ENCODE measurements around the gene GREB1L. TPM values are rescaled to one million over a fixed set of nuclear protein-coding genes. Genes with fewer than 3 reads are reported as not detected.

Gene GREB1L
- total and polyA plus RNA-seq, 2 of the 13 experiments (the other 11 are each of a cell fraction or from before 2014, with no cell fraction given), result 0.17 to 0.66 TPM

- TF ChIP-seq ZBTB26 (CRISPR knock-in tag; IDR thresholded peaks at IDR 0.05; ENCODE audit: borderline replicate concordance), result no peak
Observed at GRCh38 chr18:21254576-21254975, 12.5 kb downstream of the GREB1L start (continued).

- DNase-seq (ENCODE audit: low spot score) (no peak), FAIRE-seq (no peak), ATAC-seq (no peak)
- intact Hi-C loops (cut with micrococcal nuclease; ENCODE audit: unreplicated experiment), result no loop called here
- Histone ChIP-seq H3K4me1 (ENCODE audit: insufficient read depth, low read length) (peaks cover 15% of the 10 kb centered on the region; the same call in 1 of the 2 replicates), H2AFZ (ENCODE audit: low read length) (no peak overlapping the region), H3K9me3 (ENCODE audit: low read length) (no peaks in the 10 kb centered on the region), H3K4me3 (replicated peaks in 1 of 3; ENCODE audit: insufficient read depth in 1 of 3, low read depth in 2 of 3, low read length in 3 of 3) (no peak overlapping the region), H3K79me2 (ENCODE audit: insufficient read depth, low read length) (no peaks in the 10 kb centered on the region), H3K4me2 (ENCODE audit: low read depth, low read length) (no peak overlapping the region), H3K27ac (ENCODE audit: extremely low read length, insufficient read depth, low read length) (no peak overlapping the region), H4K20me1 (ENCODE audit: insufficient read depth, low read length) (no peaks in the 10 kb centered on the region), H3K9ac (ENCODE audit: insufficient read depth, low read depth, low read length) (no peak overlapping the region), H3K36me3 (replicated peaks in 1 of 2; ENCODE audit: control insufficient read depth in 1 of 2, insufficient read depth in 2 of 2, low read length in 2 of 2) (no peaks in the 10 kb centered on the region), H3K27me3 (ENCODE audit: control insufficient read depth in 1 of 2, insufficient read depth in 2 of 2, low read length in 2 of 2) (no peaks in the 10 kb centered on the region)
- POLR2A ChIA-PET, result no interaction called here
- WGBS (ENCODE audit: low lambda C conversion rate), result 73% methylated on average over 3 of the region's 3 CpGs
- CTCF ChIA-PET (ENCODE audit: low intra/inter-chr PET ratio, low total read pairs), result no interaction called here
- in situ Hi-C loops (cut with HindIII; ENCODE audit: extremely low pct_ligation_motif_present, low pct_unique_long_range_greater_than_20kb), result loop anchor here (25.0 kb wide), 1 partner anchor 93 kb away; no protein-coding TSS in a partner anchor
- BruUV-seq (replicated peaks), result no TSS peak
- TF ChIP-seq MBD4 (IDR thresholded peaks at IDR 0.05; ENCODE audit: borderline replicate concordance, low read length), result no peak
- no peak for TF ChIP-seq SP4 (CRISPR knock-in tag; IDR thresholded peaks at IDR 0.05)
- TF ChIP-seq ZNF776 (CRISPR knock-in tag; IDR thresholded peaks at IDR 0.05), result no peak
- TF ChIP-seq BCL6 (CRISPR knock-in tag; IDR thresholded peaks at IDR 0.05), result no peak
- TF ChIP-seq ZMYM4 (CRISPR knock-in tag; IDR thresholded peaks at IDR 0.05), result no peak
- no peak for TF ChIP-seq RXRA (CRISPR knock-in tag; IDR thresholded peaks at IDR 0.05)
- no peak for TF ChIP-seq ZNF740 (CRISPR knock-in tag; IDR thresholded peaks at IDR 0.05)
- no peak for TF ChIP-seq ZFP37 (CRISPR knock-in tag; IDR thresholded peaks at IDR 0.05; ENCODE audit: borderline replicate concordance)
- no peak for TF ChIP-seq CENPX (CRISPR knock-in tag; IDR thresholded peaks at IDR 0.05)
- TF ChIP-seq ZNF543 (CRISPR knock-in tag; IDR thresholded peaks at IDR 0.05), result no peak
- no peak for TF ChIP-seq ZKSCAN5 (CRISPR knock-in tag; IDR thresholded peaks at IDR 0.05)
- TF ChIP-seq EED (CRISPR knock-in tag; IDR thresholded peaks at IDR 0.05), result no peak
- TF ChIP-seq ZNF326 (CRISPR knock-in tag; IDR thresholded peaks at IDR 0.05; ENCODE audit: borderline replicate concordance), result no peak
- no peak for TF ChIP-seq THAP7 (CRISPR knock-in tag; IDR thresholded peaks at IDR 0.05)
- TF ChIP-seq KLF6 (CRISPR knock-in tag; IDR thresholded peaks at IDR 0.05), result no peak
- no peak for TF ChIP-seq GMEB2 (CRISPR knock-in tag; IDR thresholded peaks at IDR 0.05; ENCODE audit: low read depth)
- TF ChIP-seq ZNF225 (CRISPR knock-in tag; IDR thresholded peaks at IDR 0.05), result no peak
Observed at GRCh38 chr18:21255211-21255610, 13.2 kb downstream of the GREB1L start.

Data from HepG2 (cell line).